Cardiac muscle cell (in vitro differentiated cells and primary cell): Measurements from ENCODE around the gene ZSWIM7. TPM values are rescaled to one million over a fixed set of nuclear protein-coding genes. Genes with fewer than 3 reads are reported as not detected.

Experiments
- DNase-seq, 2 donors: peaks; one replicate each; pipeline versions ENCODE4 v3.0.0 to v3.0.0-alpha.2; 2010 to 2017; ENCODE audit warnings: low read depth in 1 of 2, low spot score in 1 of 2
- H3K27ac ChIP-seq: fragments of 200-600 bp; sonication (generic); 2 replicates; pipeline ENCODE4 v1.5.1; 2016
- H3K27me3 ChIP-seq: fragments of 200-600 bp; sonication (generic); 2 replicates; pipeline ENCODE4 v1.6.0; 2016; ENCODE audit warnings: control low read depth
- H3K36me3 ChIP-seq: fragments of 200-600 bp; sonication (generic); 2 replicates; pipeline ENCODE4 v1.5.1; 2016; ENCODE audit warnings: control low read depth
- H3K4me1 ChIP-seq: fragments of 200-600 bp; sonication (generic); 2 replicates; pipeline ENCODE4 v1.8.1; 2017; ENCODE audit warnings: low read depth, mild to moderate bottlenecking, mixed run types
- H3K4me3 ChIP-seq: fragments of 200-600 bp; sonication (generic); 2 replicates; pipeline ENCODE4 v1.5.1; 2016; ENCODE audit warnings: mild to moderate bottlenecking
- H3K9me3 ChIP-seq: fragments of 200-600 bp; sonication (generic); 2 replicates; pipeline ENCODE4 v1.5.1; 2017; ENCODE audit warnings: low read depth, mild to moderate bottlenecking, control low read depth
- CTCF ChIP-seq: IDR thresholded peaks from 2 replicates; pipeline ENCODE4 v1.5.1; 2012; ENCODE audit warnings: low read depth, mild to moderate bottlenecking, low read length
- polyA plus RNA-seq: library from polyadenylated mRNA; unstranded; fragments of >200 nt; fragmentation: Nextera tagmentation; extraction: Ambion mirVana; gene quantifications from 2 replicates; pipeline ENCODE4 v1.2.1, GENCODE V29; 2016
- total RNA-seq: library from RNA; depleted of rRNA; stranded (reverse); fragments of >200 nt; gene quantifications from 2 replicates; pipeline ENCODE4 v1.2.3, GENCODE V29; 2016

Gene ZSWIM7
- total and polyA plus RNA-seq, 2 experiments from 2014 or later, result 28.1 to 84.7 TPM

GRCh38 chr17:15973834-15974233 is 25.7 kb downstream of the ZSWIM7 start:
- Histone ChIP-seq H3K9me3 (no peaks in the 10 kb centered on the region), H3K27me3 (no peaks in the 10 kb centered on the region), H3K36me3 (peaks cover 4% of the 10 kb centered on the region), H3K4me1 (peaks cover 4% of the 10 kb centered on the region), H3K27ac (no peak overlapping the region), H3K4me3 (no peak overlapping the region)
- no peak for DNase-seq
- no peak for TF ChIP-seq CTCF

GRCh38 chr17:15973016-15973415 is 26.5 kb downstream of the ZSWIM7 start:
- no peak overlapping the region for H3K4me3 ChIP-seq
- peaks cover 4% of the 10 kb centered on the region for H3K36me3 ChIP-seq
- H3K4me1 ChIP-seq, result no peaks in the 10 kb centered on the region
- no peaks in the 10 kb centered on the region for H3K27me3 ChIP-seq
- no peak for TF ChIP-seq CTCF
- H3K9me3 ChIP-seq, result no peaks in the 10 kb centered on the region
- H3K27ac ChIP-seq, result no peak overlapping the region
- DNase-seq, result no peak

GRCh38 chr17:15972497-15972951 is 27.0 kb downstream of the ZSWIM7 start:
- no peaks in the 10 kb centered on the region for H3K27me3 ChIP-seq

GRCh38 chr17:15971882-15972281 is 27.6 kb downstream of the ZSWIM7 start:
- no peaks in the 10 kb centered on the region for H3K27me3 ChIP-seq
- TF ChIP-seq CTCF, result no peak
- no peaks in the 10 kb centered on the region for H3K9me3 ChIP-seq
- no peak for DNase-seq
- H3K36me3 ChIP-seq, result no peaks in the 10 kb centered on the region
- H3K27ac ChIP-seq, result no peak overlapping the region
- H3K4me1 ChIP-seq, result peaks cover 4% of the 10 kb centered on the region
- H3K4me3 ChIP-seq, result no peak overlapping the region

More at GRCh38 chr17:15972497-15972951, 27.0 kb downstream of the ZSWIM7 start:
- peak in 1 of 2 donors; percentile 51 for DNase-seq
- H3K36me3 ChIP-seq, result no peaks in the 10 kb centered on the region
- no peaks in the 10 kb centered on the region for H3K4me1 ChIP-seq
- TF ChIP-seq CTCF, result no peak
- no peak overlapping the region for H3K4me3 ChIP-seq
- no peak overlapping the region for H3K27ac ChIP-seq
- H3K9me3 ChIP-seq, result no peaks in the 10 kb centered on the region

GRCh38 chr17:15971098-15971678 is 28.3 kb downstream of the ZSWIM7 start:
- no peak for DNase-seq

More at GRCh38 chr17:15971098-15971678, 28.3 kb downstream of the ZSWIM7 start:
- peaks cover 11% of the 10 kb centered on the region for H3K4me1 ChIP-seq
- H3K27ac ChIP-seq, result no peak overlapping the region
- no peak overlapping the region for H3K4me3 ChIP-seq
- H3K36me3 ChIP-seq, result no peaks in the 10 kb centered on the region
- no peaks in the 10 kb centered on the region for H3K9me3 ChIP-seq
- no peaks in the 10 kb centered on the region for H3K27me3 ChIP-seq
- no peak for TF ChIP-seq CTCF
